ENCODE data around the gene DAZAP2.

The DAZAP2 gene

GRCh38 chr12:51238510-51239334, at the start of gene DAZAP2:
Gene DAZAP2 (plus strand): TSS chr12:51238826. CDS start chr12:51238908, 82 bp downstream.
- DNase-seq = peak; percentile 92

- no peak for DNase-seq
Measured at GRCh38 chr12:51189790-51190355, 48.8 kb upstream of the DAZAP2 start.

GRCh38 chr12:51190820-51191219, 47.8 kb upstream of the DAZAP2 start:
- DNase-seq = no peak

GRCh38 chr12:51191516-51192283, 46.9 kb upstream of the DAZAP2 start:
- no peak for DNase-seq

GRCh38 chr12:51192284-51192671, 46.3 kb upstream of the DAZAP2 start:
- DNase-seq = no peak

GRCh38 chr12:51195841-51196240, 42.8 kb upstream of the DAZAP2 start:
- DNase-seq = no peak

- no peak for DNase-seq
Measured at GRCh38 chr12:51196547-51196946, 42.1 kb upstream of the DAZAP2 start.

GRCh38 chr12:51197736-51198567, 40.7 kb upstream of the DAZAP2 start:
- no peak for DNase-seq

GRCh38 chr12:51198568-51199365, 39.9 kb upstream of the DAZAP2 start:
- DNase-seq = no peak

GRCh38 chr12:51199366-51199945, 39.2 kb upstream of the DAZAP2 start:
- DNase-seq = no peak

- DNase-seq = no peak
Measured at GRCh38 chr12:51200156-51200555, 38.5 kb upstream of the DAZAP2 start.

- no peak for DNase-seq
Measured at GRCh38 chr12:51200806-51201205, 37.8 kb upstream of the DAZAP2 start.

- DNase-seq = no peak
Measured at GRCh38 chr12:51202718-51203117, 35.9 kb upstream of the DAZAP2 start.

GRCh38 chr12:51205350-51205749, 33.3 kb upstream of the DAZAP2 start:
- no peak for DNase-seq

GRCh38 chr12:51208016-51208660, 30.5 kb upstream of the DAZAP2 start:
- DNase-seq = no peak

- DNase-seq = no peak
Measured at GRCh38 chr12:51209259-51209658, 29.4 kb upstream of the DAZAP2 start.

GRCh38 chr12:51210690-51211395, 27.8 kb upstream of the DAZAP2 start:
- no peak for DNase-seq

- DNase-seq = no peak
Measured at GRCh38 chr12:51214895-51215294, 23.7 kb upstream of the DAZAP2 start.

GRCh38 chr12:51216642-51217041, 22.0 kb upstream of the DAZAP2 start:
- no peak for DNase-seq

All from NCI-H2107 (cell line).